HG02798 (cell line): ENCODE results near the gene UNC93B1.
A peak's percentile ranks its signal among the peaks of the same experiment; 100 is the strongest.

Source experiments
- ATAC-seq: cut with Tn5 transposase; IDR thresholded peaks from one replicate; pipeline ENCODE4 v1.9.1; 2021; ENCODE audit warnings: mild to moderate bottlenecking; ENCODE audit not compliant: unreplicated experiment, poor library complexity

UNC93B1 gene

GRCh38 chr11:68040957-68041591 lies 37.2 kb upstream of the UNC93B1 start:
- no peak for ATAC-seq

DNA sequence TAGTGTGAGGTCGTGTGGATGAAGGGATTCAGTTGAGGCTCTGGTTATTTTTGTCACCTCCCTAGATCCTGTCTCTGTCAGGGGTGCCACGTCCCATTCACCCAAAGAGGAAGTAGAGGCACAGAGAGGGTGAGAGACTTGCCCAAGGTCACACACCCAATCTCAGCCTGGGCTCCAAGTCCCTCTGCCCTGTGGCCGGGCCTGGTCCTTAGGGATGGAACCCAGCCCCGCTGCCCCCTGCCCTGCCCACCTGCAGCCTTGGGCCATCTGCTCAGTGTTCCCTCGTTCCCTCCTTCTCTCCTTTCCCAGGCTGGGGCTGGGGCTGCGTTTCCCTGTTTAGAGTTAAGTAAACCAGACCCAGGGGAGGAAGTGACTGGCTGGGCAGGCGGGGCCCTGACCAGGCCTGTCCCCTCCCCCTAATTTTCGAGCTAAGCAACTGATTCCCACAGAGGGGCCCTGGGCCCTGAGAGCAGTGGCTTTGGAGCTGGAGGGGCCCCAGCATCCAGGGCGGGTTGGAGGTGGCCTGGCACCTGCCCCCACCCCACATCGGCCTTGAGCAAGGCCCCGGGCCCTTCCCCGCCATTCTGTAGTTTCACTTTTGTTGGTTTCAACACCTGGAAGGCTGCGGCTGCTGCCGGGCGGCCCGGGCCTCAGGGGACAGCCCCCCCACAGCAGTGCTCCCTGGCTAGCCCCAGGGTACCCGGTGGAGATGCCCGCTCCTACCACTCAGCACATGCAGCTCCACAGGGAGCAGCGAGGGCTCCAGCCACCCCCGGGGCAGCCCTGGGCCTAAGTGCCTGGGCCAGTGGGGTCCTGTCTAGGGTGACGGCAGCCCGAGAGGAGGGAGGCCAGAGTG lies 36.4 kb upstream of the UNC93B1 start:
- ATAC-seq: peak; percentile 60

DNA sequence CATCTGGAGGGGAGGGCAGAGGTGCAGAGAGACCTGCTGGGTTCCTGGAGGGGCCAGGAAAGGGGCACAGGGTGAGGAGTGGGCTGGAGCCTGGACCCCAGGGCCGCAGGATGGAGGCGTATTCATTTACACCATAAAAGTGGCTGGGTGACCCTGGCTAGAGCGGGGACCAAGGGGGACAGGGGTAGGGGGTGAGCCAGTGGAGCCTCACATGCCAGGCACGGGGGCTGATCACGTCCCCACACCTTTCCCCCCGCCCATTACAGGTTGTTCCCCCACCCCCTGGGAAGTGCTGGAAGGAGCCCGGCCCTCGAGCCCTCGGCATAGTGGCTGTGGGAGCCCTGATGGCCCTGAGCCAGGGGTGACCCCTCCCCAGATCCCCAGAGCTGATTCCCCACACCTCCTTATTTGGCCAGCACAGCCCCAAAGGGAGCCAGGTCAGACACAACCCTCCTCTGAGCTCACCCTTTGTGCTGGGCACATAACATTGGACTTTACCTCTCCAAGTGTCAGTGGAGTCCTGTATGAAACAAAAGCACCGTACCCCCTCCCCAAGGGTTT lies 35.7 kb upstream of the UNC93B1 start:
- no peak for ATAC-seq

DNA sequence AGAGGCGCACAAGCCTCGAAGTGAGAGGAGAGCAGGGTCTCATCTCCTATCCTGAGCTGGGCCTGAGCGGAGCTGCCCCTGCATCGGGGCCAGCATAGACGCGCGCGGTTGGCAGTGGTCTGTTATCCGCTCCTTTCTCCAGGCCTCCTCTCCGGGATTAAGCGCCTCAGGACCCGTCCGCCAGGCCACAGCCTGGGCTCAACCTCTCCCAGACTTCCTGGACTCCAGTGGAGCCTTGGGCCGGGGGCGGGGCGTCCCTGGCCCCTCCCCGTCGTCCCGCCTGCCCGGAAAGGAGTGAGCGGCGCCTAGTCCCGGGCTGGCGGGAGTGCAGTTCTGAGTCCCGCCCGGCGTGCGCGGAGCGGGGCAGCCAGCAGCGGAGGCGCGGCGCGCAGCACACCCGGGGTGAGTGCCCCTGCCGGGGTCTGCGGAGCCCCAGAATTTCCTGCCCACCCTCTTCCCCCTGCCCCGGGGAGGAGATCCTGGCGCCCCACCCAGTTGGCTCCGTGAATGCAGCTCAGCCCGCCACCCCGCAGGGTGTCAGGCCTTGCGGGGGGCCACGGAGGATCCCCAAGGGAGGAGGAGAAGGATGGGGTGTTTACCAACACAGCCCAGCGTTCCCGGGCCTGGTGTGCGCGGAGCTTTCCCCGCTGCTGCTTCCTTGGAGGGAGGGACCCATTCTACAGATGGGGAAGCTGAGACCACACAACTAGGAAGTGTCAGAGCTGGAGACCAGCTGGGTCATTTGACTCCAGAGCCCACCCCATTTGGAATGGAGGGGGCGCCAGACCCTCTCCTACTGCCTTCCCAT lies 35.0 kb upstream of the UNC93B1 start, which contains the start of gene TCIRG1:
TSS of gene TCIRG1 (plus strand) at position 308 of the 808 bp plus-strand sequence. CDS start 2,247 bp downstream, outside the sequence.
- peak; percentile 54 for ATAC-seq

DNA sequence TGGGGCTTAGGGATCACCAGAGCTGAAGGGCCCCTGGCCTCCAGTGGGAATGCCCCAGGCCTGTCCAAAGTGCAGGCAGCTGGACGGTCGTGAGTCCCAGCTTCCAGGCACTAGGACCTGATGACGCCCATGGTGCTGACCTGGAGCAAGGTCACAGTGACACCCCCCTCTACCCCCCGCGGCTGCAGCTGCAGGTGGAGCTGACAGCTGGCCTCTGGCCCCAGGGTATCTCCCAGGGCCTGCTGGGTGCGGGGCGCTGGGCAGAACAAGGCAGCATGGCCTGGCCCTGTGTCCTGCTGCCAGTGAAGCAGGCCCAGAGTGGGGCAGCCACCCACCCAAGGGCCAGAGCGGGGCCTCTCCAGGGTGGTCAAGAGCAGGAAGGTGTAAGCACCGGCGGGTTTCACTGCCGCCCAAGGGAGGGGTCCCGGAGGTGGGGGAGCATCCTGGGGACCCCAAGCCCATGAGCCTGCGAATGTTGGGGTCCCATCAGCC lies 34.4 kb upstream of the UNC93B1 start:
- ATAC-seq: no peak

- ATAC-seq: no peak
Measured at GRCh38 chr11:68037411-68038225, 33.7 kb upstream of the UNC93B1 start.

DNA sequence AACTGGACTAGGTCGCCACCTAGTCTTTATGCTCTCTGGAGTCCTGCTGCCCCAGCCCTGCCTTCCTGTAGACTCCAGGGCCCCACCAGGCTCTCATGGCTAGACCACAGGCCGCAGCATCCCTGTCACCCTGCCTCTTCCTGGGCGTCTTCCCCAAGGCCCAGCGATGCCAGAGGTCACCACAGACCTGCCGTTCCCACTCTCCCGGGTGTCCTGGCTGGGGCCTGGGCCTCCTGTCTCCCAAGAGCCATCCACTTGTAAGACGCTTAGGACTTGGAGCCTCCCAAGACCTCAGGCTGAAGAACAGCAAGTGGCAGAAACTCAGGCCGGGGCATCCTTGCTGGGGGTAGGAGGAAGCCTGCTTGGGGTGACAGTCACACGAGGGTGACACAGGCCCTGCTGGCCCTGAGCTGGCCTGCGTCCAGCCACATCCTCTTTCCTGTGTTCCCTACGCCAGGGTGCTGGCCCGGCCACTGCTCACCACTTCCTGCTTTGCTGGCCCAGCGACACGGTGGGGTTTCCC lies 32.9 kb upstream of the UNC93B1 start:
- no peak for ATAC-seq

DNA sequence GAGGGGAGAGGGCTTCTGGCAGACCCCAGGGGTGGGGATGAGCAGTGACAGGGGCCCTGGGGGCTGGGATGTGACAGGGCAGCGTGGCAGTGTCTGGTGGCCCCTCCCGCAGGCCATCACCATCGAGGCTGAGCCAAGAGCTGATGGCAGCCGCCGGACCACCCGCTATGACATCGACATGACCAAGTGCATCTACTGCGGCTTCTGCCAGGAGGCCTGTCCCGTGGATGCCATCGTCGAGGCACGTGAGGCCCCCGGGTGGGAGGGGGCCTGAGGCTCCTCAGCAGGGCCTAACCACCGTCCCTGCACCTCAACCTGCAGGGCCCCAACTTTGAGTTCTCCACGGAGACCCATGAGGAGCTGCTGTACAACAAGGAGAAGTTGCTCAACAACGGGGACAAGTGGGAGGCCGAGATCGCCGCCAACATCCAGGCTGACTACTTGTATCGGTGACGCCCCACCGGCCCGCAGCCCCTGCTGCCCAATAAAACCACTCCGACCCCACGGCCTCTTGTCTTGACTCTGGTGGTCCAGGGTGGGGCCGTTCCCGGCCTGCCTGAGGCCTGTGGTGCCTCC lies 32.3 kb upstream of the UNC93B1 start:
- ATAC-seq: no peak

DNA sequence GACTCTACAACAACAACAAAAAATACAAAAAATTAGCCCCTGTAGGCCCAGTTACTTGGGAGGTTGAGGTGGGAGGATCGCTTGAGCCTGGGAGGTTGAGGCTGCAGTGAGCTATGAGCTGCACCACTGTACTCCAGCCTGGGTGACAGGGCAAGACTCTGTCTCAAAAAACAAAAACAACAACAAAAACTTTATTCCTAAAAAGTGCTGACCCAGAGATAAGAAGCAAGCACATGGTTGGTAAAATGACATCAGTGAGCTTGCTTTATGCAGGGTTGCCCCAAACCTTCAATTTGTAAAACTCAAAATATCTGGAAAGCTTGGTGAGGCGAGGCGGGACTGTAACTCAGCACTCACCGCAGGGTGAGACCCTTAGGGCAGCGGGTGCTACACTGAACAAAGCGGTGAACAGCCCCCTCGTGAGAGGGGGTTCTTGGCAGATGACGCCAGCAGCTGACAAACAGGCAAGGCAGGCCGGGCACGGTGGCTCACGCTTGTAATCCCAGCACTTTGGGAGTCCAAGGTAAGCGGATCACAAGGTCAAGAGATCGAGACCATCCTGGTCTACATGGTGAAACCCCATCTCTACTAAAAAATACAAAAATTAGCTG lies 31.5 kb upstream of the UNC93B1 start:
- ATAC-seq: no peak

DNA sequence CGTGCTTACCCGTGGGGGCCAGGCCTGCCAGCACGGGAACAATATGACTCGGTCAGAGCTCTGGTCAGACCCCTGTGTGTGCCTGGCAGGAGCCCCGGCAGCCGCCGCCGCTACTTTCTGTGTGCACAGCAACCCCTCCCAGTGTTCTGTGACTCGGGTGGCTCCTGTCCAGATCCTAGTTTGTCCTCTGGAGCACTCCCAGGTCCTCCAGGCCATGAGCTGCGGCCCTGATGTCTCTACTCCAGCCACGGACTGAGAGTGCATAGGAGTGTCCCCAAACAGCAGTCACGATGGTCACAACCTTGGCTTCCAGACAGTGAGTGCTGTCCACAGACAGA lies 29.8 kb upstream of the UNC93B1 start:
- ATAC-seq: no peak

GRCh38 chr11:68032997-68033707 lies 29.3 kb upstream of the UNC93B1 start:
- ATAC-seq: no peak

DNA sequence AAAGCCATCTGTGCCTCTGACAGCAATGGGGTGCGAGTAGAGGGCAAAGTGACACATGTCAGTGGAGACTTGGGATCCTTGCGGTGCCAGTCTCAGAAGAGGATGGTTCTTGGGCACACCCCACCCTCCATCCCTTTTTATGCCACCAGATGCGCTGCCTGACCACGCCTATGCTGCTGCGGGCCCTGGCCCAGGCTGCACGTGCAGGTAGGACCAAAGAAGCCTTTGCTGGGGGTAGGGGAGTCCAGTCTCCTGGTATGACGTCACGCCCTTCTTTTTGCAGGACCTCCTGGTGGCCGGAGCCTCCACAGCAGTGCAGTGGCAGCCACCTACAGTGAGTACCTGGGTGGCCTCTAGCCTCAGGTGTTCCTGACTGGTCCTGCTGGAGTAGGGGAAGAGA lies 28.1 kb upstream of the UNC93B1 start:
- no peak for ATAC-seq

GRCh38 chr11:68031144-68031464 lies 27.2 kb upstream of the UNC93B1 start:
- ATAC-seq: no peak

DNA sequence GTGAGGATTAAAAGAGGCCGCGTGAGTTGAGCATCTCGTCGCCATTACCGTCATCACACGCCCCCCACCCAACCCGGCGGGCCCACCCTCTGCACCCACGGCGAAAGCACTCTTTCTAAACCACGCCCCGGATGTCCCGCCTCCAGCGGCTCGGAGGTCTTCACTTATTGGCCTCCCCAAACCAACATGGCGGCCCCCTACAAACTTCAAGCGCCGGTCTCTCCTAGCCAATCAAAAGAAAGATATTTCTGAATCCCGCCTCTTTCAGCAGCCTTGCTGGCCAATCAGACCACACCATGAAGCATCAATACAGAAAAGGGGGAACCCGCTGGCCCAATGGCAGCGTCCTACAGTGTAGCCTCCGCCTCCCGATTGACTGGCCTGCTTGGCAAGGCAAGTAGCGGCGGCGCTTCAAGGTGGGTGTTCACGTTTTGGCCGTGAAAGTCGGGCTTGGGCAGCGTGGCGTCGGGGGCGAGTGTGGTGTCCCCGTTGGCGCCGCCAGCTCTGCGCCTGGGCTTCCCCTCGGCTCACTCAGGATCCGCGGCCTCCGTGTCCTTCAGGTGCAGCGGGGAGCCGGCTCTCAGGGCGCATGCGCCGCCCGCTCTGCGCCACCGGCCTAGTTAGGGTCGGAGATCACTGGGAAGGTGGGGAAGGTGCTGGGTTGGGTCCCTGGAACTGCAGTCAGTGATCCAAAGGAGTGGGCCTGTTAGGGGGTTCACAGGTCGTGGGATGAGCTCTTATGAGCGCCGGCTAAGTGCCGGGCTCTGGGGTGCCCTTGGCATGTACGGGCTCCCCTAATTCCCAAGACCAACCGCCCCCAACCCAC lies 26.6 kb upstream of the UNC93B1 start, which contains the start of gene NDUFS8:
TSS of gene NDUFS8 (plus strand) at position 364 of the 826 bp plus-strand sequence. CDS start 1,471 bp downstream, outside the sequence.
- ATAC-seq: peak; percentile 97

DNA sequence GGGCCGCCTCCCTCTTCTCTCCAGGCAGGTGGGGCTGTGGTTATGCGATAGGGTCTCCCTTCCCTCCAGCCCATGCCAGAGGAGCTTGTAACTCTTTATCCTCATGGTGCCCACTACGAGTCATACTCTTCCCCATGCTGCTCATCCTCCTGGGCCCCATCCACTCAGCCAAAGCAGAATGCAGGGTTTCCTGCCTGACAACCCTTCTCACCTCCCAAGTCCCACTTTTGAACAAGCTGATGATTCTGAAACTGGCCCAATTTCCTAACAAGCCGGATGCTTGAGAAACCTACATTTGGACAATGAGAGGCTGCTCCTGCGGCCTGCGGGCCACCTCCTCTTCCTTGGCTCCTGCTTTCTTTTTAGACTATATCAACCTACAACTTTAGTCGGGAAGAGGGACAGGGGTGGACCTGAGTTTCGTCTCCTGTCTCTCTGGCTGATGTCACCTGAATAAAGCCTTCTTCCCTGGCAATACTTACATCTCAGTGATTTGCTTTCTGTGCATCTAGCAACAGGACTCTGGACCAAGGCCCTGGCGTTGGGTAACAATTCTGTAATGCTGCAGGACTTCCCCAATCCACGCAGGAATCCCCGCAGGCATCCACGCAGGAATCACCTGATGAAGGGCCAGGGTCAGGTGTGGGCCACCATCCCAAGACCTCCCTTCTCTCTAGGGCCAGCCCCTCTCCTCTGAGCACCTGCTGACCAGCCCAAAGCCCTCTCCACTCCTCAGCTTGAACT lies 25.1 kb upstream of the UNC93B1 start:
- no peak for ATAC-seq

DNA sequence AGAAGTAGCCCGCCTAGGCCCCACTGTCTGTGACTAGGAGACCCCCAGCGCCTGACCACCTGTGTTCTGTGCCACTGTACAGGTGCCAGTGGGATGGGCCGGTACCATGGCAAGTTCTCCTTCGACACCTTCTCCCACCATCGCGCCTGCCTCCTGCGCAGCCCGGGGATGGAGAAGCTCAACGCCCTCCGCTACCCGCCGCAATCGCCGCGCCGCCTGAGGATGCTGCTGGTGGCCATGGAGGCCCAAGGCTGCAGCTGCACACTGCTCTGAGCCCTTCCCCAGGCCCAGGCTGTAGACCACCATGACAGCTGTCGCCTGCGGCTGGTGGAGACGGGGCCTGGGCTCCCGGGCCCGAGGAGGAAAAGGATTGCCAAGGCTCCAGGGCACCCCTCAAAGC lies 23.8 kb upstream of the UNC93B1 start:
- ATAC-seq: no peak
